ENCODE results near the gene MAPRE2.

The MAPRE2 gene

DNA sequence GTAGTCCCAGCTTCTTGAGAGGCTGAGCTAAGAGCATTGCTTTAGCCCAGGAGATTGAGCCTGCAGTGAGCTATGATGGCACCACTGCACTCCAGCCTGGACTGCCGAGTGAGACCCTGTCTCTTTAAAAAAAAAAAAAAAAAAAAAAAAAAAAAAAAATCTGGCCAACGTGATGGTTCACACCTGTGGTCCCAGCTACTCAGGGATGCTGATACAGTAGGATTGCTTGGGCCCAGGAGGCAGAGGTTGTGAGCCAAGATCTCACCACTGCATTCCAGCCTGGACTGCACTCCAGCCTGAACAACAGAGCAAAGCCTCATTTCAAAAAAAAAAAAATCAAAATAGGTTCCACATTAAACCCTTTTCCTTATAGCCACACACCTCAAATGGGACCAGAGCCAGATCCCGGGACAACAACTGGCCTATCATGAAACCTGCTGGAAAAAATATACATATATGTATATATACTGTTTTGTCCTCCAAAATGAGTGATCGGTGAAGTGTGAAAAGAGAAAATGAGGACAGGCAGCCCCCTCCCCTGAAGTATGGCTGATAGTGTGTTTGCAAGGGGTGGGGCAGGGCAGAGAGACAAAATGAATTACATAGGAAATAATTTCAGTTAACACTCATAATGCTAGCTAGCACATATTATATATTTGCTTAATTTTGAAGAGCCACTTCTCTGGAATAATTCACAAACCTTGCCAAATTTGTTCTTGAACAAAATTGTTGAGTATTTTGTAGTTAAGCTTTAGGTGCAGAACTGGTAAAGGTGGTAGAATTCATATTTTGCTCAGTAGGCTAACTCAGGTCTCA lies 22.9 kb downstream of the MAPRE2 start:
- DNase-seq: no peak

DNA sequence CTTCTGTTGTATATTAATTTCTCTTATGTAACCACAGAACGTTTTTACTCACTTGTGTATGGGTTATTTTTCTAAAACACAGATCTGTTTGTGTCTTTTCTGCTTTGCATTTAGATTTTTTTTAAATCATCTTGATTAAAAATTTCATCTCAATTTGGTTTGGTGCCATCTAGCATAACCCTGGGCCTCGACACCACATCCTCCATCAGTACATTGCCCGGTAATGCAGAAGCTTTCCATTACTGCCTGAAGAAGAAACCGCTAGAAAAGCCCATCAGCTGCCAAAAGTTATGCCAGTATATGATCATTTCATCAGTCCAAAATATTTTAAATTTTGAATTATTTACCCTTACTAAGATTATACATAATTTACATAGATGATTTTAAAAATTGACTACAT lies 26.2 kb downstream of the MAPRE2 start:
- no peak for DNase-seq

DNA sequence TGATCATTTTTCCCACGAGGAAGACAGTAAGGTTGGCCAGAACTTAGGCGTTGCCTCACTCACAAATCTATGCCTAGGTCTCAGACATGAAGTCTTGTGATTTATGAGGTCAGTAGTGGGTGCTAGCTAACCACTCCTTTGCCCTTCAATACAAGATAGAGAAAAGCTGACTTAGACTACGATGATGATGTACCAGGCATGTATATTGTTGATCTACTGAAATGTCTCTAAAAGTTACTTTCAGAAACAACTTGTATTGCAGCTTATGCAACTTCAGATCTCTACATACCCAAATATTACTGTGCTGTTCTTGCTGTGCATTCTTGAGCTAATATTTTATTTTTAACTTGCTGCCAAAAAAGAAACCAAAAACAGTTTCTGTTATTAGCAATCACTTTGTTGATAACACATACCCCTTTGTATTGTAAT lies 30.6 kb downstream of the MAPRE2 start:
- no peak for DNase-seq

DNA sequence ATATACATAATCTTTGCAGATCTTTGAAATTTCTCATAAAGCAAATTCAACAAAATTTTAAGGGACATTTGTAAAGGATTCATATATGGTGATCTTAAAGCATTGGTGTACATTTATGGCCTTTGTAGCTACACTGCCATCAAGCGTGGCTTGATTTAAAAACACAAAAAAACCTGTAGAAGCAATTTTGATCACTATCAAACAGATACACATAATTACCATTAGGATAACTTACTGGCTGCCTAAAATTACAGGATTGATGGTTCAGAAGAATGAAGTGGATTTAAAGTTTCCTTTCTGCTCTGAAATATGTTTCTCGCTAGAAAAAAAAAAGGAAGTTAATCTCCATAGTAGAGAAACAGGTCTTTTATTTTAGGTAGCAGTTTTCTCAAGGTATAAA lies 31.4 kb downstream of the MAPRE2 start:
- DNase-seq: no peak

DNA sequence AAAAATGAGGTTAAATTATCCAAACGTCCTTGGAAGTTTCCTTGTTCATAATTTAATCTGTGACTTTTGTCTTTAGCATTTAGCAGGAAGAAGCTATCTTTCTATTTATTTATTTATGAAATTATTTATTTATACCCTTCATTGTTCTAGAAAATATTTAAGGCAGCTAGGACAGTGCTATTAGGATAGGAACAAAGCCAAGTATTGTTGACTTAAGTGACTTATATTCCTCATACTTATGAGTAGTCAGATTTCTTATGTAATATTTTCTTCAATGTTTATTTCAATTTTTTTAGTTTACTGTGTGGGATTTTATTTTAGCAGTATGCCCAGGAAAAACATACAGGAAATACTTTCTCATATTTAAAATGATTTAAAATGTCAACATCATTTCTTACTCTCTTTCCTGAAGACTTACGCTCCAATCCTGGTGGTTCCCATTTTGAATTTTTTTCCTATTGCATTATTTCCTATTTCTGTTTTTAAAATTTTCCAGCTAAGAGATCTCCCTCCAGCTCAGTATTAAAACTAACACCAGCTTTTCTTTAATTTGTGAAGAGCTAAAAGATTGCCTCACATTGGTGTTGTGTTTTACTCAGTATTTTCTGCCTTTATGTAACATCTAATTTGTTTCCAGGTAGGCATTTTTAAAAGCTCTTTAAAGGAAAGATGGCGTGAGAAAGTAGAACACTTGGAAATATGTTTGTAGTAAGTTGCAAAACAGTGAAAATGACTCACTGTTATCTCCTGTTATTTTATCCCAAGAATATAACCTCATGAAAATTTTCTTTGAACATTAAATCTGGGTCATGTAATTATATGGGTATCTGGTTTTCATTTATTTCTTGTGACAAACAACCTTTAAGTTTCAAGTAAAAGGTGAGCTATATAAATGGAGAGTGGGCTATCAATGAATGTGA lies 32.2 kb downstream of the MAPRE2 start:
- DNase-seq: no peak

DNA sequence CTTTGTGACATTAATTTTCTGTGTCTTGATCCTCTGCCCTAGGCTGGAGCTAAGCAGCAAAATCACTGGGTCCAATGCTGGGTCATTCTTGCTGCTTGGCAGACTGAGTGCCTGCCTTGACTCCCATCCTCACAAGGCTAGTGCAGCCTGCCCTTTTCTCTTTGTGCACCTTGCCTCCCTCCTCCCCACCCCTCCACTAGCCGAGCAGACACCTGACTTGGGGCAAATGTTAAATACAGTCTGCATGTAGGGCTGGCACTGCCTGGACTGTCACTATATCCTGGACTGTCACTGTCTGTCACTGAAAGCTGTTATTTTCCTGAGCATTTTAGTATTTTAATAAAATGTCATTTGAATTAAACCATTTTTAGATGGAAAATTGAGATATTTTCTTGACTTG lies 33.4 kb downstream of the MAPRE2 start:
- no peak for DNase-seq

DNA sequence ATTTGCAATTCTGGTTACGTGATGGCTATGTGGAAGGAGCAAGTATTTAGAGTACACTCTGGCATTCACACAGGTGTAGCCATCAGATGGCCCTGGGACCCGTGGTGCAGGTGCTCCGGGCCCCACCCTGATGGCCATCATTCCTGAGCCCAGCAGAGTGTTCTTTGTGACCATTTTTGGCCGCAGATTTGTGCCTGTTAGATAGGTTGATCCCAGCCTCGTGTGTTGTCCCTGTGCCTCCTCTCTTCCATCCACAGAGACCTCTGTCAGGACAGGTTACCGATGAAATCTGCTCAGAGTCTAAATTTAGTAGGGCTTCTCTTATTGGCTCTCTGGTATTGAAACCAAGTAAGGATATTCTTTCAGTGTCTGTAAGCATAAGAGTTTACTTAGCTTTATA lies 33.9 kb downstream of the MAPRE2 start:
- DNase-seq: no peak

DNA sequence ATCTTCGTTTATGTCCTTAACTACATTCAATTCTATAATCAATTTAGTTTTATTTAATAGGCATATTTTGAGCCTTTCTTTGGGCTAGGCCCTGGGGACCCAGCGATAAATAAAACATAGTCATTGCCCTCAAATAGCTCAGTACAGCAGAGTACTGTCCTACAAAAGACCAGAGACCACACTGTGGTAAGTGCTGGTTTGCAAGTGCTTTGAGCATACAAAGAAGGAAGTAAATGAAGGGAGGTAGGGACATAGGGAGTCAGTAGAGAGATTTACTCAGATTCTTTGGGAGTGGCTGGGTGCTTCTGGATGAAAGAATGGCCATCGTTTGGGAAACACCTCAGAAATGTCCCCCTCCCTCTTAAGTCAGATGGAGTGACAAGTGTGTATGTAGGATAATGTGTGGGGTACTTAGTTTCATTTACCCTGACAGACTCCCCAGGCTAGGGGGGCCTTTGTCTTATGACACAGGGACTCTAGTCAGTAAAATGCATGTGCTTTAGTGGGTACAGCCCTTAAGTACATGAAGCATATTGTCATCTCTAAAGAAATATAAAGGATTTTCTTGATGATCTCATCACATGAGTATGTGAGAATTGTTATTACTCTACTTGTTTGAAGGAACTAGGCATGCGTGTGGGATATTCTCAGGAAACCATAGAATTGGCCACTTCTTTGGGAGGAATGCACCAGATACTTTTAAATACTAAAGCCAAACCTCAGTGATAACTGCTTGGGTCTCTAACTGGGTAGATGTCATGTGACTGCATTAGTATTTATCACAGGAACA lies 35.1 kb downstream of the MAPRE2 start:
- no peak for DNase-seq

DNA sequence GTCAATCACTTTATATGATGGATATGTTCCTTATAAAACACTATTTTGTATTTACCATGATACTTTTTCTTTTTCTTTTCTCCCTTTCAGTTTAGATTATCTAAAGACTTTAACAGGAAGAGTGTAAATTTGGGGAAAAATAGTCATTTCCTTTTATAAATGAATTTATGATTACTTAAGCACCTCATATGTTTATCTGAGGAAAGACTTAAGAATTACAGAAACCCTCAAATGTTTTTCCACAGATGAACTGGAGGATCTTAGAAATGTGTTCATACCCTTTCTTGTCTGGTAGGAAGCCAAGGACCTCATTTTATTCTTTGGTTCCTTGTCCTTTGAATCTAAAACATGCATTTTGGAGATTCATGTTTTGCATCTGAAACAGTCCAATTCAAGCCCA lies 36.7 kb downstream of the MAPRE2 start:
- no peak for DNase-seq

DNA sequence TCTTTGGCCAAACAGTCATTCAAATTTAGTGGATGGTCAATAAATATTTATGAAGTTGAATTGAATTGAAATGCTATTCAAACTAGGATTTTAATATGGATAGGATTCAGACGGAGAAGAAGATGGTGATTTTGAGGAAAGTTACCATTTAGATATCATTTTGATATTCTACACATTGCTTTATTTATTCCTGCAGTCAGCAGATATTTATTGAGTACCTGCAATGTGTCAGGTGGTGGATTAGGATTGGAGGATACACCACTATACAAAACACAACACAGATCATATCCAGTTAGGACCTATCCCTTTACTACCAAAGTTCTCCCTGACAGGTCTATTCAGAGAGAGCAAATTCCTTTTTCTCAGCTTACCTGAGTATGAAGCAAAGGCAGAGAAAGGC lies 38.8 kb downstream of the MAPRE2 start:
- no peak for DNase-seq

DNA sequence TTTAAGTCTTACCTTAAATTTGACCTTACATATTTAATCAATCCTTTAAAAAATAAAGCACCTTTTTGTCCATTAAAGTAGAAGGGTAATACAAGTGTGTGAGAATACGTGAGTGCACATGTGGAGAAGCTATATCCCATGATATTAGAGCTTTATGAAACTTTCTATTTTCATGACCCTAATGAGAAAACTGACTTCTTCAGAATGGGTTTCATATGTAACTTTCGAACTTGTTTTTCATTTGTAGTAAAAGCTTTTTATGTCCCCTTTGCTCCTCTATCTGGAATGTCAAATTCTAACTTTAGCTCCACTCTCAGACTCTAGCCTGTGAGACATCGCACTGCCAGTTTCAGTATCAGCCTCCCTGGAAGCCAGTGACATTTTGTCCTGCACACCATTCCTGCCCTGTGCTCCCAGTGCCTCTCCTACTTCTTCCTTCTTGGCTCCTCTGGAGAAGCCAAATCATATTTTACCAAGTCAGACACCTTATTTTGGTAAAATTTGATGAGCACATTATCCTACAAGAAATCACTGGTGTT lies 42.0 kb downstream of the MAPRE2 start:
- DNase-seq: no peak

DNA sequence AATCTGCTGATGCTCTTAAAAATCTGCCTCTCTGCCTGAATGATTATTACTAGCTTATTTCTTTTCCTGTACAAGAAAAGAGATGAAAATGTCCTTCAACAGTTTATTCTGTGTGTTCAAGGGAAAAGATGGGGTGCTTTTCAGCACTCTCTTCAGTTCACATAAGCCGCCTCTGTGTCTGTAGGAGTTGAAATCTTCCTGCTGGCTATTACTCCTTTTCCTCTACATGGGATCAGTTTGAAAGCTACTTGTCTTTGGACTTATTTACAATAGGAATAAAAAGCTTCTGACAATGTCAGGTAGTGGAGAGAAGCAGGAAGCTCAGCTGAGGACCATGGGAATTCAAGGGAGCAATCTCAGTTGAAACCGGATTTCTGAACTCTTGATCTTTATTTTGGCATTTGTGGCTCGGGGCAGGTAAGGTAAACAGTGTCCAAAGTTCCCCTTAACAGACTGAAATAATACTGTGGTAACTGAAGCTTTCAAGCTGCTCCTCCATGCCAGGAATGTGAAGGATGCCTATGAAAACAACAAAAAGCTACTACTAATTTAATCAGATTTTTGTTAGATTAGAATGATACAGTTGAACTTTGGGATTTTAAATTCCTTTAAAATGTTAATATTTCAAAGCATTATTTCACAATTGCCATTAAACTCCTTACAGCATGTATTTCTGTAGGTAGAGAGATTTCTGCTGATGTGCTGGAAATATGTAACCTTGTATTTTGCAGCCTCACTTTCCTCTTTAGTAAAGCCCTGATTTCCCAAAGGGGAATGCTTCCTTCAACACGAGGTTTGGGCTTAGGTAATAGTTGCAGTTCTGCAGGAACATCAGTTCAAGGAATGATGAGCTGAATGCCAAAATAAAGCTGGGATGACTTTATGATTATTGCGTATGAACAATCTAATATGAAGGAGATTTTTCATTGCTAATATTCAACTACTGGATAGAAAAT lies 43.6 kb downstream of the MAPRE2 start:
- DNase-seq: no peak

DNA sequence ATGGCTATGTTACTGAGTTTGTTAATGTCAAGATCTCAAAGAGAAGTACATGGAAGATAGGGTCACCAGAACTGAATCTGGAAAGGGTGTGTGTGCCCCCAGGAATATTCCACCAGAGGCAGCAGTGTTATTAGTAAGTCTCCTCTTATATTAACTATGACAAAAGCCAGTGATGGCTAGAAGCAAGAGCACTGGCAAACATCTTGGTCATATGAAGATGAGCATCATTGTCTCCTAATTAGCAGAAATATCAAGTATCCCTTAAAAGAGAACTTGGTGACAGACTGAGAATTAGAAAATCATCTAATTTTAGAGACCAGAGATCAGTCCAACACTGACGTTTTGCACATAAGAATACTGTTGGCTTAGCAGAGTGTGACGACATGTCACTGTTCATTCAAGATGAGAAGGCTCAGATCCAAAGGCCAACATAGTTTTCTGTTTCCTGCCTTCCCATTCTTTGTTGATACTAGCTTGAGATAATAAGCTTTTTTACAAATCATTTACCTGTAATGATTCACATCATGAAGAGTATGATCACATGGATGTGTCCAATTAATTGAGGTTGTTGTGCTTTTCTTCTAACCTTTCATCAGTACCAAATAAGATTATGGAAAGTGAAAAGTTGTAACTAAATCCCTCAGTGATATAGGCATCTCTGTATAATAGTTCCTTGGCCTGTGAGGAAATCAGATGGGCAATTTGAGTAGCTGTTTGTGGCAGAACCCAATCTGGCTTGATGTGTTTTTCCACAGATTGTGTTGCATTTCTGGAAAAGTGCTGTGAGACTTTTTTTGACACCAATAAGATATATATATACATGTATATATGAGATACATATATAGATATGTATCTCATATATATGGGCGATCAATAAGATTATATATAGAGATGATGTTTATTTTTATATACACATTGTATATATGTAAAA lies 44.5 kb downstream of the MAPRE2 start:
- DNase-seq: no peak

DNA sequence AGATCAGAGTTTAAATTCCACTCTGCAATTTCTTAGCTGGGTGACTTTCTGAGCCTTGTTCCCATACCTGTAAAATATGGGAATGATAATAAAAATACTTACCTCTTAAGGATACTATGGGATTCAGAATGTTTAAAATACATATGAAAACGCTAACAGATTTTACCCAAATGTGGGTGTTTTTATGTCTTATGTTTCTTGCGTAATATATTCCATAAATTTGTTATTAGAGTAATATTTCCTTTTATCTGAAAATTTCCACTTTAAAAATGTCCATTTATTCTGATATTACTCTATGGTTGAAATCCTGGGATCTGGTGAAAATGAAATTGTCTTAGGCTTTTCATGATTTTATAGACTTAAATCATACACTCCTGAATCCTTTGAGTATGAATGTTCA lies 45.5 kb downstream of the MAPRE2 start:
- no peak for DNase-seq

DNA sequence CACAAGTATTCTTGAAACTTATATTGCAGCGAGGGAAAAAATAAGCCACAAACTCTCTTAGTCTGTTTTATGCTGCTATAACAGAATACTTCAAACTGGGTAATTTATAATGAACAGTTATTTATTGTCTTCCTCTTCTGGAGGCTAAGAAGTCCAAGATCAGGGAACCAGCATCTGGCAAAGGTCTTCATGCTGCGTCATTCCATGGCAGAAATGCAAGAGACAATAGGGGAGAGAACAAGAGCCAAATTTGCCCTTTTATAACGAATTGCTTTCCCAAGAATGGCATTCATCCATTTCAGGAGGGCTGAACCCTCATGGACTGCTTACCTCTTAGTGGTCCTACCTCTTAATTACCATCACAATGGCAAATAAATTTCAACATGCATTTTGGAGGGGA lies 46.5 kb downstream of the MAPRE2 start:
- DNase-seq: no peak

DNA sequence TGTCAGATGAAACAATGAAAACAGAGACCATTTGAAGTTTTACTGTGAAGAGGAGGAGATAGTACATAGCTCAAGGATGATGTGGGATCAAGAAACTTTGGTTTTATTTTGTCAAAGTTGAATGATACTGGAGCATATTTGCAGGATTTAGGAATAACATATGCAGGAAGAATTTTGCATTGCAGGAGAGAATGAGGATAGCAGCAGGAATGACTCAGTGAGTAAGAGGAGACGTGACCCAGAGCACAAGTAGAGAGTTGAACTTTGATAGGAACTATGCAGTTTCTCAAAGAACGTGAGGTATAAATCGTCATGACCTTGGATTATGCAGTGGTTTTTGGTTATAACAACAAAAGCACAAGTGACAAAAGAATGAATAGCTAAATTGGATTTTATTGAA lies 47.7 kb downstream of the MAPRE2 start:
- DNase-seq: no peak

DNA sequence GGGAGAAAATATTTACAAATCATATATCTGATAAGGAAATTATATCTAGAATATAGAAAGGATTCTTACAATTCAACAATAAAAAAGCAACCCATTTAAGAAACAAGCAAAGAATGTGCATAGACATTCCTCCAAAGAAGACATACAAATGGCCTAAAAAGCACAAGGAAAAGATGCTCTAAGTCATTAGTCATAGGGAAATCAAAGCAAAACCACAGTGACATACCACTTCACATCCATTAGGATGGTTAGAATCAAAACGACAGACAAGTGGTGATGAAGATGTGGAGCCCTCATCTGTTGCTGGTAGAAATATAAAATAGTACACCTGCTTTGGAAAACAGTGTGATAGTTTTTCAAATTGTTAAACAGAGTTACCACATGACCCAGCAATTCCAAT lies 48.2 kb downstream of the MAPRE2 start:
- no peak for DNase-seq

DNA sequence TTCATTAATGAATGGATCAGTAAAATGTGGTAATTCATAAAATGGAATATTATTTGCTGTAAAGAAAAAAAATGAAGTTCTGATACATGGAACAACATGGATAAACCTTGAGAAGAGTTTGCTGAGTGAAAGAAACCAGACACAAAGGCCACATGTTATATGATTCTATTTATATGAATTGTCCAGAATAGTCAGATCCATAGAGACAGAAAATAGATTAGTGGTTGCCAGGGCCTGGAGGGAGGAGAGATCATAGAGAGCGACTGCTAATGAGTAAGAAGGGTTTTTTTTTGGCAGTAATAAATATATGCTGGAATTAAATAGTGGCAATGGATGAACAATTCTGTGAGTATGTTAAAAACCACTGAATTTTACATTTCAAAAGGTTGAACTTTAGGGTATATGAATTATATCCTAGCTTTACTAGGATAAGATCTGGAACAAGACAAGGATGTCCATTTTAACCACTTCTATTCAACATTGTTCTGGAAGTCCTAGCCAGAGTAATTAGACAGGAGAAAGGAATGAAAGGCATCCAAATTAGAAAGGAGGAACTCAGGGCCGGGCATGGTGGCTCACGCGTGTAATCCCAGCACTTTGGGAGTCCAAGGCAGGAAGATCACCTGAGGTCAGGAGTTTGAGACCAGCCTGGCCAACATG lies 48.8 kb downstream of the MAPRE2 start:
- DNase-seq: no peak

DNA sequence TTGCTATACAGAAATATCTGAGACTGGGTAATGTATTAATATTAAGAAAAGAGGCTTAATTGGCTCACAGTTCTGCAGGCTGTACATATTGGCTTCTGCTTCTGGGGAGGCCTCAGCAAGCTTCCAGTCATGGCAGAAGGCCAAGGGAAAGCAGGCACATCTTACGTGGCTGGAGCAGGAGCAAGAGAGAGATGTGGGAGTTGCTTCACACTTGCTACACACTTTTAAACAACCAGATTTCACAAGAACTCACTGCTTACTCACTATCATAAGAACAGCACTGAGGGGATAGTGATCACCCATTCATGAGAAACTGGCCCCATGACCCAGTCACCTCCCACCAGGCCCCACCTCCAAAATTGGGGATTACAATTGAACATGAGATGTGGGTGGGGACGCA lies 50.6 kb downstream of the MAPRE2 start:
- DNase-seq: no peak
